K562 (cell line): Measurements from ENCODE around the gene HPF1. TPM values are rescaled to one million over a fixed set of nuclear protein-coding genes. Genes with fewer than 3 reads are reported as not detected.

Source experiments
- ATAC-seq: fragments of 200-7000 bp; cut with Tn5 transposase; 3 replicates; pipeline ENCODE4 v1.9.1; 2020; ENCODE audit warnings: moderate library complexity
- BruUV-seq: library from RNA; stranded (reverse); fragments of 400-500 nt; replicated peaks from 2 replicates; lab custom pipeline; 2021; lab: Mats Ljungman, UMichigan
- CTCF ChIA-PET: fragments of 300-600 bp; formaldehyde crosslinking; extraction: SDS; loops from one replicate; lab custom pipeline; 2021; ENCODE audit warnings: low intra/inter-chr PET ratio; lab: Yijun Ruan, JAX
- POLR2A ChIA-PET: fragments of 300-600, 350-650 bp; sonication (Branson Sonifier 250); formaldehyde crosslinking; extraction: SDS; loops from one replicate; lab custom pipeline; 2021; ENCODE audit warnings: antibody characterized with exemption, inconsistent platforms; lab: Yijun Ruan, JAX
- DNase-seq, 4 experiments: peaks; one replicate each; pipeline versions ENCODE4 v3.0.0 to v3.0.0-alpha.2; 2011 to 2018; ENCODE audit warnings: low spot score in 3 of 4, mixed read lengths in 3 of 4; ENCODE audit errors: extremely low read depth in 1 of 4
- FAIRE-seq: peaks from 2 replicates; lab custom pipeline; 2011; peaks lifted over from hg19 to GRCh38; lab: Jason Lieb, UNC
- H2AFZ ChIP-seq: 2 replicates; pipeline ENCODE4 v1.6.0; 2011; ENCODE audit warnings: low read depth, low read length, control low read depth, inconsistent platforms
- H3K27ac ChIP-seq: fragments of 200-600 bp; 3 replicates; pipeline ENCODE4 v1.8.0; 2011; ENCODE audit warnings: low read depth, mild to moderate bottlenecking, control low read depth, inconsistent platforms, low read length, moderate library complexity, mixed read lengths; ENCODE audit errors: extremely low read depth
- H3K27me3 ChIP-seq, 2 experiments: fragments of 300-600 bp in 1 of 2; 2 replicates in 1 of 2; 3 replicates in 1 of 2; pipeline versions ENCODE4 v1.6.0 to v1.8.0; 2011; ENCODE audit warnings: inconsistent platforms in 2 of 2, low read length in 2 of 2, mild to moderate bottlenecking in 1 of 2, mixed read lengths in 1 of 2, moderate library complexity in 1 of 2; ENCODE audit not compliant: control insufficient read depth in 2 of 2, insufficient read depth in 2 of 2
- H3K36me3 ChIP-seq: fragments of 300-600 bp; 3 replicates; pipeline ENCODE4 v1.8.0; 2011; ENCODE audit warnings: mild to moderate bottlenecking, low read length, inconsistent platforms; ENCODE audit not compliant: control insufficient read depth, insufficient read depth
- H3K4me1 ChIP-seq, 2 experiments: fragments of 200-600 bp in 1 of 2; replicated peaks in 1 of 2; 2 replicates in 1 of 2; 3 replicates in 1 of 2; pipeline versions ENCODE4 v1.5.1 to v1.8.0; 2011; ENCODE audit warnings: inconsistent platforms in 2 of 2, low read length in 2 of 2, mild to moderate bottlenecking in 1 of 2, mixed read lengths in 1 of 2, moderate library complexity in 1 of 2; ENCODE audit not compliant: control insufficient read depth in 2 of 2, insufficient read depth in 2 of 2
- H3K4me2 ChIP-seq: 2 replicates; pipeline ENCODE4 v1.6.1; 2011; ENCODE audit warnings: low read length, control low read depth, inconsistent platforms, mixed read lengths; ENCODE audit not compliant: insufficient read depth
- H3K4me3 ChIP-seq: fragments of 200-600 bp; sonication (generic), shearing (Covaris generic); 2 replicates; pipeline ENCODE4 v1.5.1; 2016; ENCODE audit warnings: control low read depth, inconsistent platforms
- H3K79me2 ChIP-seq: fragments of 200-600 bp; 3 replicates; pipeline ENCODE4 v1.8.0; 2011; ENCODE audit warnings: low read length, inconsistent platforms; ENCODE audit not compliant: control insufficient read depth, insufficient read depth
- H3K9ac ChIP-seq, 2 experiments: 2 replicates each; pipeline versions ENCODE4 v1.6.0 to v1.6.1; 2011; ENCODE audit warnings: low read depth in 2 of 2, low read length in 2 of 2, control low read depth in 1 of 2, inconsistent platforms in 1 of 2, mild to moderate bottlenecking in 1 of 2, mixed read lengths in 1 of 2; ENCODE audit not compliant: insufficient read depth in 1 of 2
- H3K9me1 ChIP-seq: one replicate; pipeline ENCODE4 v1.6.0; 2011; ENCODE audit warnings: inconsistent platforms, mild to moderate bottlenecking, low read length, moderate library complexity; ENCODE audit not compliant: control insufficient read depth, insufficient read depth
- H3K9me3 ChIP-seq: replicated peaks from 2 replicates; pipeline ENCODE4 v1.5.1; 2011; ENCODE audit warnings: low read depth, low read length, inconsistent platforms; ENCODE audit not compliant: control insufficient read depth, insufficient read depth
- H4K20me1 ChIP-seq: replicated peaks from 2 replicates; pipeline ENCODE4 v1.6.1; 2011; ENCODE audit warnings: low read length, inconsistent platforms, mixed read lengths; ENCODE audit not compliant: control insufficient read depth, insufficient read depth
- ARHGAP35 ChIP-seq: fragments of 450-650 bp; IDR thresholded peaks from 2 replicates; pipeline ENCODE4 v1.6.1; 2018; ENCODE audit not compliant: partially characterized antibody
- GTF2F1 ChIP-seq: IDR thresholded peaks from 2 replicates; pipeline ENCODE4 v1.6.1; 2011; ENCODE audit warnings: low read depth, low read length, improper control_type of control experiment
- MAFG ChIP-seq: fragments of 450-650 bp; conservative IDR thresholded peaks from 2 replicates; pipeline ENCODE4 v1.6.1; 2016; ENCODE audit warnings: missing genetic modification characterization, missing compliant biosample characterization
- NFE2 ChIP-seq: IDR thresholded peaks from 2 replicates; pipeline ENCODE4 v1.6.1; 2014; ENCODE audit warnings: antibody characterized with exemption, low read depth
- PCBP2 ChIP-seq: fragments of 200-400 bp; formaldehyde crosslinking; IDR thresholded peaks from 2 replicates; pipeline ENCODE4 v1.6.1; 2018; ENCODE audit warnings: low read length, low read depth, mild to moderate bottlenecking, moderate library complexity; ENCODE audit not compliant: poor library complexity, severe bottlenecking
- RFX1 ChIP-seq: fragments of 450-650 bp; IDR thresholded peaks from 2 replicates; pipeline ENCODE4 v1.6.1; 2016; ENCODE audit warnings: mild to moderate bottlenecking, moderate library complexity
- ZNF23 ChIP-seq: fragments of 250-450 bp; sonication (Bioruptor Pico); IDR thresholded peaks from 2 replicates; pipeline ENCODE4 v1.4.0; 2020; ENCODE audit warnings: mild to moderate bottlenecking
- ZNF263 ChIP-seq: sonication (generic); formaldehyde crosslinking; IDR thresholded peaks from 2 replicates; pipeline ENCODE4 v1.8.0; 2022; ENCODE audit warnings: mild to moderate bottlenecking, missing genetic modification reagents, borderline replicate concordance
- ZNF316 ChIP-seq: fragments of 450-650 bp; IDR thresholded peaks from 2 replicates; pipeline ENCODE4 v1.6.1; 2016
- WGBS: fragments of 100-300 bp; shearing (Covaris generic); methylation state at CpG from one replicate; pipeline ENCODE4 v1.1.6; 2016; ENCODE audit warnings: low coverage, mixed read lengths; ENCODE audit not compliant: insufficient coverage; ENCODE audit errors: missing lambda C conversion rate; 5-methylcytosine and 5-hydroxymethylcytosine counted together
- in situ Hi-C: fragments of 300-500 bp; cut with MboI; formaldehyde crosslinking; loops from 4 replicates; pipeline ENCODE4 v1.15.0; 2018; ENCODE audit warnings: inconsistent platforms, mixed read lengths
- intact Hi-C: fragments of 100-400 bp; cut with micrococcal nuclease; formaldehyde crosslinking; loops from 2 replicates; pipeline ENCODE4 v1.14.2; 2022
- polyA plus RNA-seq, 8 experiments: library from polyadenylated mRNA; depleted of rRNA in 4 of 8; stranded (reverse) in 5 of 8; unstranded in 3 of 8; fragments of >200 nt; fragmentation: Nextera tagmentation in 2 of 8; fragmentation: Illumina TruSeq in 1 of 8; extraction: Ambion mirVana in 2 of 8; extraction: Trizol in 1 of 8; gene quantifications; 2 replicates each; pipeline versions ENCODE4 v1.2.1 to v1.2.3, GENCODE V29; 2011 to 2014; ENCODE audit warnings: inconsistent platforms in 1 of 8, missing spikeins in 1 of 8
- total RNA-seq, 7 experiments: library from RNA; depleted of rRNA in 6 of 7; stranded (reverse); fragments of >200 nt in 6 of 7; fragmentation: Illumina TruSeq in 2 of 7; extraction: Trizol in 2 of 7; gene quantifications; 2 replicates each; pipeline versions ENCODE4 v1.2.1 to v1.2.3, GENCODE V29; 2011 to 2021; ENCODE audit warnings: low replicate concordance in 1 of 7

Gene HPF1
- total and polyA plus RNA-seq, 9 of the 15 experiments (the other 6 are each of a cell fraction or from before 2014, with no cell fraction given), result 21.2 to 89.4 (median 35.2) TPM

GRCh38 chr4:169770416-169770815, 12.7 kb upstream of the HPF1 start:
- no peak for ATAC-seq
- no peak for FAIRE-seq
- peaks cover 0 to 11% of the 10 kb centered on the region in 2 experiments; a peak in 2 of 5 replicates for H3K4me1 ChIP-seq
- no peak for DNase-seq
- no peaks in the 10 kb centered on the region for H3K36me3 ChIP-seq
- H3K27me3 ChIP-seq, result no peaks in the 10 kb centered on the region
- in situ Hi-C loops (no loop called here), intact Hi-C loops (no loop called here)
- no peak overlapping the region for H3K4me3 ChIP-seq
- CTCF ChIA-PET, result no interaction called here
- no peak overlapping the region for H3K9ac ChIP-seq
- POLR2A ChIA-PET, result interaction anchor here (0.5 kb wide), 1 partner anchor 128 kb away, joined by 3 read pairs; no protein-coding TSS in a partner anchor
- no peak overlapping the region for H3K4me2 ChIP-seq
- no peak overlapping the region for H2AFZ ChIP-seq
- H4K20me1 ChIP-seq, result no peaks in the 10 kb centered on the region
- H3K27ac ChIP-seq, result no peak overlapping the region
- H3K79me2 ChIP-seq, result no peaks in the 10 kb centered on the region
- no peaks in the 10 kb centered on the region for H3K9me1 ChIP-seq
- TF ChIP-seq ARHGAP35 (no peak), RFX1 (0 out of 2 replicates have a peak, but pooled peaks have one; percentile 14)
- H3K9me3 ChIP-seq, result no peaks in the 10 kb centered on the region
- BruUV-seq, result no TSS peak

GRCh38 chr4:169768385-169768784, 10.6 kb upstream of the HPF1 start:
- Histone ChIP-seq H2AFZ (no peak overlapping the region), H3K9ac (no peak overlapping the region), H3K9me3 (no peaks in the 10 kb centered on the region), H3K36me3 (no peaks in the 10 kb centered on the region), H3K4me2 (no peak overlapping the region), H4K20me1 (no peaks in the 10 kb centered on the region), H3K4me1 (no peaks in the 10 kb centered on the region), H3K27ac (no peak overlapping the region), H3K4me3 (no peak overlapping the region), H3K79me2 (no peaks in the 10 kb centered on the region), H3K9me1 (no peaks in the 10 kb centered on the region), H3K27me3 (no peaks in the 10 kb centered on the region)
- intact Hi-C loops, result no loop called here
- in situ Hi-C loops, result no loop called here
- ChIA-PET POLR2A (no interaction called here), CTCF (no interaction called here)
- FAIRE-seq, result no peak
- peak; percentile 36; the same call in 1 of the 2 replicates for TF ChIP-seq NFE2
- TF ChIP-seq ZNF316, result peak; percentile 52; the same call in 1 of the 2 replicates
- TF ChIP-seq GTF2F1, result no peak
- peak; percentile 69 for TF ChIP-seq MAFG (tag)
- TF ChIP-seq ZNF23 (CRISPR knock-in tag), result no peak
- TF ChIP-seq ZNF263 (CRISPR knock-in tag), result no peak
- no peak for TF ChIP-seq PCBP2
- no peak for DNase-seq
- WGBS, result 0% methylated on average over 3 of the region's 3 CpGs
- no TSS peak for BruUV-seq
- ATAC-seq, result 0 out of 3 replicates have a peak, but pooled peaks have one; percentile 19
